22Rv1 (cell line): ENCODE measurements around the gene CHD2.

Source experiments
- ZFX ChIP-seq: fragments of 450-650 bp; IDR thresholded peaks from 2 replicates; pipeline ENCODE4 v1.6.1; 2017; ENCODE audit warnings: antibody characterized with exemption, borderline replicate concordance
- TF ChIP-seq, protein P1 (sequence below): fragments of 450-650 bp; IDR thresholded peaks from 2 replicates; pipeline ENCODE4 v1.5.1; 2017; ENCODE audit warnings: mild to moderate bottlenecking

- TF ChIP-seq, protein P1, sequence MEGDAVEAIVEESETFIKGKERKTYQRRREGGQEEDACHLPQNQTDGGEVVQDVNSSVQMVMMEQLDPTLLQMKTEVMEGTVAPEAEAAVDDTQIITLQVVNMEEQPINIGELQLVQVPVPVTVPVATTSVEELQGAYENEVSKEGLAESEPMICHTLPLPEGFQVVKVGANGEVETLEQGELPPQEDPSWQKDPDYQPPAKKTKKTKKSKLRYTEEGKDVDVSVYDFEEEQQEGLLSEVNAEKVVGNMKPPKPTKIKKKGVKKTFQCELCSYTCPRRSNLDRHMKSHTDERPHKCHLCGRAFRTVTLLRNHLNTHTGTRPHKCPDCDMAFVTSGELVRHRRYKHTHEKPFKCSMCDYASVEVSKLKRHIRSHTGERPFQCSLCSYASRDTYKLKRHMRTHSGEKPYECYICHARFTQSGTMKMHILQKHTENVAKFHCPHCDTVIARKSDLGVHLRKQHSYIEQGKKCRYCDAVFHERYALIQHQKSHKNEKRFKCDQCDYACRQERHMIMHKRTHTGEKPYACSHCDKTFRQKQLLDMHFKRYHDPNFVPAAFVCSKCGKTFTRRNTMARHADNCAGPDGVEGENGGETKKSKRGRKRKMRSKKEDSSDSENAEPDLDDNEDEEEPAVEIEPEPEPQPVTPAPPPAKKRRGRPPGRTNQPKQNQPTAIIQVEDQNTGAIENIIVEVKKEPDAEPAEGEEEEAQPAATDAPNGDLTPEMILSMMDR: no peak
- TF ChIP-seq ZFX: no peak
Measured at GRCh38 chr15:92941668-92942067, 41.5 kb downstream of the CHD2 start.
